Neural cell (in vitro differentiated cells): ENCODE data around the gene RBFOX2. TPM values are rescaled to one million over a fixed set of nuclear protein-coding genes. Genes with fewer than 3 reads are reported as not detected.

Experiments used
- H2AFZ ChIP-seq: fragments of 200-600, 300-800 bp; sonication (generic), shearing (Covaris generic); 2 replicates; pipeline ENCODE4 v1.6.0; 2014; ENCODE audit warnings: low read depth, mild to moderate bottlenecking, antibody characterized with exemption, low read length, moderate library complexity
- H3F3A ChIP-seq: fragments of 200-600 bp; shearing (Covaris generic); 2 replicates; pipeline ENCODE4 v1.6.1; 2016; ENCODE audit warnings: mild to moderate bottlenecking, moderate library complexity, mixed read lengths, antibody characterized with exemption, low read length; ENCODE audit not compliant: insufficient read depth, poor library complexity, severe bottlenecking
- H3K27ac ChIP-seq: fragments of 200-600, 300-800 bp; sonication (generic), shearing (Covaris generic); 2 replicates; pipeline ENCODE4 v1.5.1; 2014; ENCODE audit warnings: mild to moderate bottlenecking, low read length, moderate library complexity
- H3K27me3 ChIP-seq: fragments of 300-800, 200-600 bp; sonication (generic), shearing (Covaris generic); 2 replicates; pipeline ENCODE4 v1.6.0; 2014; ENCODE audit warnings: mild to moderate bottlenecking, low read depth, low read length, moderate library complexity; ENCODE audit not compliant: insufficient read depth
- H3K36me3 ChIP-seq: fragments of 300-800, 200-600 bp; sonication (generic), shearing (Covaris generic); 2 replicates; pipeline ENCODE4 v1.5.1; 2014; ENCODE audit warnings: mild to moderate bottlenecking, antibody characterized with exemption, low read length, moderate library complexity; ENCODE audit not compliant: insufficient read depth
- H3K4me2 ChIP-seq: fragments of 300-800, 200-600 bp; sonication (generic), shearing (Covaris generic); 2 replicates; pipeline ENCODE4 v1.6.0; 2014; ENCODE audit warnings: mild to moderate bottlenecking, low read length
- H3K4me3 ChIP-seq: fragments of 300-800, 200-600 bp; sonication (generic), shearing (Covaris generic); 2 replicates; pipeline ENCODE4 v1.5.1; 2014; ENCODE audit warnings: mild to moderate bottlenecking, low read length, moderate library complexity
- H3K79me2 ChIP-seq: fragments of 200-600 bp; shearing (Covaris generic); replicated peaks from 2 replicates; pipeline ENCODE4 v1.6.0; 2014; ENCODE audit warnings: mild to moderate bottlenecking, low read length, moderate library complexity; ENCODE audit not compliant: insufficient read depth
- H3K9ac ChIP-seq: fragments of 300-800, 200-600 bp; sonication (generic), shearing (Covaris generic); 2 replicates; pipeline ENCODE4 v1.6.1; 2016; ENCODE audit warnings: mild to moderate bottlenecking, low read length, mixed read lengths
- H3K9me2 ChIP-seq: fragments of 200-600 bp; shearing (Covaris generic); 2 replicates; pipeline ENCODE4 v1.6.1; 2016; ENCODE audit warnings: mild to moderate bottlenecking, low read length, mixed read lengths; ENCODE audit not compliant: insufficient read depth
- H3K9me3 ChIP-seq: fragments of 200-600, 300-800 bp; sonication (generic), shearing (Covaris generic); 2 replicates; pipeline ENCODE4 v1.6.1; 2016; ENCODE audit warnings: mild to moderate bottlenecking, mixed run types, low read length, moderate library complexity, mixed read lengths
- H4K20me1 ChIP-seq: fragments of 200-600 bp; shearing (Covaris generic); 2 replicates; pipeline ENCODE4 v1.6.1; 2016; ENCODE audit warnings: mild to moderate bottlenecking, mixed run types; ENCODE audit not compliant: insufficient read depth
- CTCF ChIP-seq: fragments of 450-650 bp; IDR thresholded peaks from 2 replicates; pipeline ENCODE4 v1.5.1; 2014; ENCODE audit warnings: antibody characterized with exemption, mild to moderate bottlenecking, moderate library complexity; ENCODE audit not compliant: poor library complexity, severe bottlenecking
- EP300 ChIP-seq: fragments of 450-650 bp; conservative IDR thresholded peaks from 2 replicates; pipeline ENCODE4 v1.6.1; 2014; ENCODE audit warnings: antibody characterized with exemption, mild to moderate bottlenecking, moderate library complexity; ENCODE audit not compliant: poor library complexity, severe bottlenecking
- EZH2 ChIP-seq: fragments of 200-600, 300-800 bp; shearing (Covaris generic), sonication (generic); IDR thresholded peaks from 2 replicates; pipeline ENCODE4 v1.6.1; 2014; ENCODE audit warnings: antibody characterized with exemption, low read length, borderline replicate concordance, mild to moderate bottlenecking; ENCODE audit not compliant: insufficient read depth, poor library complexity, severe bottlenecking
- MXI1 ChIP-seq: fragments of 450-650 bp; conservative IDR thresholded peaks from 2 replicates; pipeline ENCODE4 v1.6.1; 2014; ENCODE audit warnings: antibody characterized with exemption, mild to moderate bottlenecking; ENCODE audit not compliant: poor library complexity, severe bottlenecking
- POLR2AphosphoS5 ChIP-seq: IDR thresholded peaks from 2 replicates; pipeline ENCODE4 v1.6.1; 2012
- RAD21 ChIP-seq: fragments of 450-650 bp; conservative IDR thresholded peaks from 2 replicates; pipeline ENCODE4 v1.6.1; 2014; ENCODE audit warnings: antibody characterized with exemption, mild to moderate bottlenecking, moderate library complexity
- REST ChIP-seq: IDR thresholded peaks from 2 replicates; pipeline ENCODE4 v1.6.1; 2012; ENCODE audit warnings: borderline replicate concordance
- SMC3 ChIP-seq: fragments of 450-650 bp; conservative IDR thresholded peaks from 2 replicates; pipeline ENCODE4 v1.6.1; 2014; ENCODE audit warnings: antibody characterized with exemption, mild to moderate bottlenecking, moderate library complexity; ENCODE audit not compliant: poor library complexity
- TAF1 ChIP-seq: IDR thresholded peaks from 2 replicates; pipeline ENCODE4 v1.6.1; 2012; ENCODE audit warnings: low read depth
- polyA plus RNA-seq: library from polyadenylated mRNA; depleted of rRNA; stranded (reverse); fragments of >200 nt; gene quantifications from 2 replicates; pipeline ENCODE4 v1.2.3, GENCODE V29; 2014

Gene RBFOX2
- polyA plus RNA-seq, 1 donor from 2014 or later, result 529 TPM

GRCh38 chr22:35812600-35812999 is 216.0 kb downstream of the RBFOX2 start:
- peaks cover 67% of the 10 kb centered on the region for H3K79me2 ChIP-seq
- no peaks in the 10 kb centered on the region for H3K27me3 ChIP-seq
- H2AFZ ChIP-seq, result no peak overlapping the region
- H3K9me3 ChIP-seq, result no peaks in the 10 kb centered on the region
- H3K9ac ChIP-seq, result no peak overlapping the region
- no peak overlapping the region for H3K4me3 ChIP-seq
- H3K27ac ChIP-seq, result no peak overlapping the region
- peaks cover 5% of the 10 kb centered on the region for H3K36me3 ChIP-seq
- no peak overlapping the region for H3K4me2 ChIP-seq
- peaks cover 22% of the 10 kb centered on the region for H4K20me1 ChIP-seq
- no peaks in the 10 kb centered on the region for H3F3A ChIP-seq
- no peaks in the 10 kb centered on the region for H3K9me2 ChIP-seq
- TF ChIP-seq EZH2, result no peak
- TF ChIP-seq TAF1, result no peak
- no peak for TF ChIP-seq MXI1
- no peak for TF ChIP-seq SMC3
- TF ChIP-seq POLR2AphosphoS5, result no peak
- no peak for TF ChIP-seq CTCF
- no peak for TF ChIP-seq RAD21
- TF ChIP-seq REST, result no peak
- no peak for TF ChIP-seq EP300

DNA sequence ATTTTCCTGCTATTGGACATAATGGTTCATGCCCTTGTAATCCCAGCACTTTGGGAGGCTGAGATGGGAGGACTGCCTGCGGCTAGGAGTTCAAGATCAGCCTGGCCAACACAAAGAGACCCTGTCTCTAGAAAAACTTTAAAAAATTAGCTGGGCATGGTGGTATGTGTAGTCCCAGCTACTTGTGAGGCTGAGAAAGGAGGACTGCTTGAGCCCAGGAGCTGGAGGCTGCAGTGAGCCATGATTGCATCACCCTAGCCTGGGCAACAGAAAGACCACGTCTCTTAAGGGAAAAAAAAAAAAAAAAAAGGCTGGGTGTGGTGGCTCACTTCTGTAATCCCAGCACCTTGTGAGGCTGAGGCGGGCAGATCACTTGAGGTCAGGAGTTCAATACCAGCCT is 217.0 kb downstream of the RBFOX2 start:
- no peak overlapping the region for H3K9ac ChIP-seq
- no peak overlapping the region for H3K4me3 ChIP-seq
- TF ChIP-seq POLR2AphosphoS5 (no peak), TAF1 (no peak), REST (no peak), EZH2 (no peak), SMC3 (no peak), EP300 (no peak), CTCF (no peak), MXI1 (no peak), RAD21 (no peak)
- no peaks in the 10 kb centered on the region for H3K27me3 ChIP-seq
- H3K9me3 ChIP-seq, result no peaks in the 10 kb centered on the region
- no peak overlapping the region for H3K4me2 ChIP-seq
- H4K20me1 ChIP-seq, result peaks cover 18% of the 10 kb centered on the region
- H3K36me3 ChIP-seq, result peaks cover 5% of the 10 kb centered on the region
- no peaks in the 10 kb centered on the region for H3F3A ChIP-seq
- H3K9me2 ChIP-seq, result no peaks in the 10 kb centered on the region
- H2AFZ ChIP-seq, result no peak overlapping the region
- H3K27ac ChIP-seq, result no peak overlapping the region
- peaks cover 67% of the 10 kb centered on the region for H3K79me2 ChIP-seq
